Suprapubic skin (tissue), 4 donors: ENCODE measurements around the gene FADS6. TPM values are rescaled to one million over a fixed set of nuclear protein-coding genes. Genes with fewer than 3 reads are reported as not detected.

Experiments used
- DNase-seq, 2 donors: peaks; one replicate each; pipeline ENCODE4 v3.0.0-alpha.2; 2019; ENCODE audit warnings: low spot score in 2 of 2
- H3K27ac ChIP-seq: fragments of 200-600 bp; sonication (generic); one replicate; pipeline ENCODE4 v1.5.1; 2019
- H3K27me3 ChIP-seq: fragments of 200-600 bp; sonication (generic); one replicate; pipeline ENCODE4 v1.5.1; 2019
- H3K36me3 ChIP-seq: fragments of 200-600 bp; sonication (generic); one replicate; pipeline ENCODE4 v1.5.1; 2019
- H3K4me1 ChIP-seq: fragments of 200-600 bp; sonication (generic); one replicate; pipeline ENCODE4 v1.5.1; 2019
- H3K4me3 ChIP-seq: fragments of 200-600 bp; sonication (generic); one replicate; pipeline ENCODE4 v1.5.1; 2019; ENCODE audit warnings: mild to moderate bottlenecking
- H3K9me3 ChIP-seq: fragments of 200-600 bp; sonication (generic); one replicate; pipeline ENCODE4 v1.5.1; 2019
- EP300 ChIP-seq: sonication (generic); formaldehyde crosslinking; IDR thresholded peaks from one replicate; pipeline ENCODE4 v1.6.1; 2017; ENCODE audit warnings: antibody characterized with exemption
- POLR2A ChIP-seq, 2 donors: fragments of 450-650 bp; IDR thresholded peaks; one replicate each; pipeline ENCODE4 v1.6.1; 2017; ENCODE audit warnings: antibody characterized with exemption in 2 of 2, mild to moderate bottlenecking in 2 of 2, moderate library complexity in 2 of 2
- POLR2AphosphoS5 ChIP-seq, 3 donors: sonication (generic); formaldehyde crosslinking; IDR thresholded peaks; one replicate each; pipeline ENCODE4 v1.6.1; 2017; ENCODE audit warnings: antibody characterized with exemption in 3 of 3
- WGBS: methylation state at CpG from one replicate; pipeline ENCODE4 v1.1.5; 2018; 5-methylcytosine and 5-hydroxymethylcytosine counted together
- total RNA-seq, 4 donors: library from RNA; depleted of rRNA; stranded (reverse); fragments of >200 nt; gene quantifications; one replicate each; pipeline ENCODE4 v1.1.0, GENCODE V29; 2016
- TF ChIP-seq, protein P1 (sequence below), 2 donors: fragments of 200-600 bp in 1 of 2; fragments of 450-650 bp in 1 of 2; sonication (generic) in 1 of 2; IDR thresholded peaks; one replicate each; pipeline ENCODE4 v1.5.1; 2016 to 2019; ENCODE audit warnings: antibody characterized with exemption in 2 of 2, mild to moderate bottlenecking in 1 of 2, moderate library complexity in 1 of 2

FADS6 gene, protein sequence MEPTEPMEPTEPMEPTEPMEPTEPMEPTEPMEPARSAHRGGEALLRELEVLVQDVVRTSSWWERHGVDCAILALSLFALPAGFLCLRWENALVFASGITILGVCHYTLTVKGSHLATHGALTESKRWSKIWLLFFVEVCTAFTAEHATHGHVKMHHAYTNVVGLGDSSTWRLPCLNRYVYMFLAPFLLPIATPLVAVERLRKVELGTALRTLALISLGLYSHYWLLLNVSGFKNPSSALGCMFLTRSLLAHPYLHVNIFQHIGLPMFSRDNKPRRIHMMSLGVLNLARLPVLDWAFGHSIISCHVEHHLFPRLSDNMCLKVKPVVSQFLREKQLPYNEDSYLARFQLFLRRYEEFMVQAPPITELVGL
- 10 to 100 TPM in 2 of 4 donors, 1 to 10 TPM in 2; 4.9 to 11.6 (median 8.1) TPM for total RNA-seq

DNA sequence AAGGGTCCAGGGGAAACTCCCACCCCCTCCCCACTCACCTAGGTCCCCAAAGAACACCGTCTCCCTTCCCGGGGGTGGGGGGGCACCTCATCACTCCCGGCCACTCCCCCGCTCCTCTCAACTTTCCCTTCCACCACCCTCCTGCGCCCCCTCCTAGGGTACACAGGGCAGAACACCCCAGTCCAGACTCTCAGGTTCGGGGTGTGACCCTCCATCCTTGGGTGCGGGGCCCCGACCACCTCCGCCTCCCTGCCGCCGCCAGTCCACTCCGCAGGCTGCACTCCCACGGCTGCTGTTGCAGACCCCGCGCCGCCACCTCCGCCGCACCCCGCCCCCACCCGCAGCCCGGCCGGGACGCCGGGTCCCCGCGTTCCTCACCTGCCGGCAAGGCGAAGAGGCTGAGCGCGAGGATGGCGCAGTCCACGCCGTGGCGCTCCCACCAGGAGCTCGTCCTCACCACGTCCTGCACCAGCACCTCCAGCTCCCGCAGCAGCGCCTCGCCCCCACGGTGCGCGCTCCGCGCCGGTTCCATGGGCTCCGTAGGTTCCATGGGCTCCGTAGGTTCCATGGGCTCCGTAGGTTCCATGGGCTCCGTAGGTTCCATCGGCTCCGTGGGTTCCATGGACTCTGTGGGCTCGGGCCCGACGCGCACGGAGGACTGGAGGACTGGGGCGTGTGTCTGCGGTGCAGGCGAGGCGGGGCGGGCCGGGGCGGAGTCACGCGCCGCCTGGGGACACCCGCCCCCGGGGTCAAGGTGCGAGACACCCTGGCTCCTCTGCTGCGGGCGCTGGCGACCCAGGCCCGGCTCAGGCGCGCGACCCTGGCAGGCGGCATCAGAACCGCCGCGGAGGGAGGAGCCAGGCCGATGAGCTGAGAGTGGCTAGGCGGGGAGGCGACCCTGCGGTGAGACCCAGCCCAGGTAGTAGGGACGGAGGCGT is at the start of gene FADS6:
Gene FADS6, minus strand, starts transcription at position 660 of the 938 bp plus-strand sequence. Its CDS starts 38 bp downstream, at position 622.
- no peaks in the 10 kb centered on the region for H3K9me3 ChIP-seq
- 12% methylated on average over 19 of the region's 86 CpGs for WGBS

DNA sequence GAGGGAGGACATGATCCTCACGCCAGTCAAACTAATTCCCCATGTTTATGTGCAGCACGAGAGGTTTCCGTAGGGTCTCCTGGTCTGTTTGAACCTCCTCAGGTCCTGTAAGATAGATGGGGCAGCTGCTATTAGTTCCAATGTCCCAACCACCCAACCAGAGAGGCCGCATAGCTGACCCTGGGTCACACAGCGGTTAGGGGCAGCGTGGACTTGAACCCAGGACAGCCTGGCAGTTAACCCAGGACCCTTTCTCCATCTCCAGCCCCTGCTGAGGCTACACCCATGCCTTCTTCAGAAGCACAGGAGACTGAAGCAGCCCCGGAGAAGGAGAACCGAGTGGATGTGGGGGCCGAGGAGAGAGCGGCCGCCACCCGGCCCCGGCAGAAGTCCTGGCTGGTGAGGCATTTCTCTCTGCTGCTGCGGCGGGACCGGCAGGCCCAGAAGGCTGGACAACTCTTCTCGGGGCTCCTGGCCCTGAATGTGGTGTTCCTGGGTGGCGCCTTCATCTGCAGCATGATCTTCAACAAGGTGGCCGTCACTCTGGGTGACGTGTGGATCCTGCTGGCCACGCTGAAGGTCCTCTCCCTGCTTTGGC is 47.8 kb upstream of the FADS6 start:
- Histone ChIP-seq H3K4me1 (peaks cover 6% of the 10 kb centered on the region), H3K27me3 (peaks cover 45% of the 10 kb centered on the region), H3K9me3 (no peaks in the 10 kb centered on the region), H3K4me3 (no peak overlapping the region), H3K36me3 (no peaks in the 10 kb centered on the region), H3K27ac (no peak overlapping the region)
- WGBS, result 87% methylated on average over 15 of the region's 21 CpGs
- no peak for DNase-seq
- TF ChIP-seq EP300, result no peak
- TF ChIP-seq POLR2AphosphoS5 (IDR thresholded peaks at IDR 0.05), result no peak
- TF ChIP-seq, protein P1, sequence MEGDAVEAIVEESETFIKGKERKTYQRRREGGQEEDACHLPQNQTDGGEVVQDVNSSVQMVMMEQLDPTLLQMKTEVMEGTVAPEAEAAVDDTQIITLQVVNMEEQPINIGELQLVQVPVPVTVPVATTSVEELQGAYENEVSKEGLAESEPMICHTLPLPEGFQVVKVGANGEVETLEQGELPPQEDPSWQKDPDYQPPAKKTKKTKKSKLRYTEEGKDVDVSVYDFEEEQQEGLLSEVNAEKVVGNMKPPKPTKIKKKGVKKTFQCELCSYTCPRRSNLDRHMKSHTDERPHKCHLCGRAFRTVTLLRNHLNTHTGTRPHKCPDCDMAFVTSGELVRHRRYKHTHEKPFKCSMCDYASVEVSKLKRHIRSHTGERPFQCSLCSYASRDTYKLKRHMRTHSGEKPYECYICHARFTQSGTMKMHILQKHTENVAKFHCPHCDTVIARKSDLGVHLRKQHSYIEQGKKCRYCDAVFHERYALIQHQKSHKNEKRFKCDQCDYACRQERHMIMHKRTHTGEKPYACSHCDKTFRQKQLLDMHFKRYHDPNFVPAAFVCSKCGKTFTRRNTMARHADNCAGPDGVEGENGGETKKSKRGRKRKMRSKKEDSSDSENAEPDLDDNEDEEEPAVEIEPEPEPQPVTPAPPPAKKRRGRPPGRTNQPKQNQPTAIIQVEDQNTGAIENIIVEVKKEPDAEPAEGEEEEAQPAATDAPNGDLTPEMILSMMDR (IDR thresholded peaks at IDR 0.05), result no peak
- TF ChIP-seq POLR2A (IDR thresholded peaks at IDR 0.05), result no peak

More for the DNA sequence above, at the start of gene FADS6:
- H3K27me3 ChIP-seq, result peaks cover 46% of the 10 kb centered on the region
- H3K4me1 ChIP-seq, result peaks cover 15% of the 10 kb centered on the region
- peak within 1 kb of the TSS; percentile 54 for H3K4me3 ChIP-seq
- H3K36me3 ChIP-seq, result no peaks in the 10 kb centered on the region
- TF ChIP-seq, protein P1 (IDR thresholded peaks at IDR 0.05), result no peak
- no peak for TF ChIP-seq POLR2AphosphoS5 (IDR thresholded peaks at IDR 0.05)
- TF ChIP-seq EP300, result no peak
- no peak for DNase-seq
- H3K27ac ChIP-seq, result no peak within 1 kb of the TSS

DNA sequence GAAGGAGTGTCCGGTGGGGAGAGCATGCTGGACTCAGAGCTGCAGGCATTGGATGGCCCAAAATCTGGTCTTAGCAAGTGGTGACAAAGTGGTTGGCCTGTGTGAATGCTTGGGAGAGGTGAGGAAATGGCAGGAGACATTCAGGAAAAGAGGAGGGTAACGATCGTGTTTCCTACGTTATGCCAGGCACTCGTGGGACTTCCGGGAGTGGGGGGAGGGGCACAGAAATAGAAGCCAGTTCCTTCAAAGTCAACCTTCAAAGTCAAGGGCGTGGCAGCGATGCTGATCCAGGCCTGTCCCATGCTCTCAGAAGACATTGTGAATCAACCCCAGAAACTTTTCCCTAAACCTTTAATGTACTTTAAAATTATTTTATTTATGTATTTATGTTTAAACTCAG is 46.1 kb upstream of the FADS6 start:
- H3K36me3 ChIP-seq, result no peaks in the 10 kb centered on the region
- peaks cover 16% of the 10 kb centered on the region for H3K4me1 ChIP-seq
- no peak overlapping the region for H3K27ac ChIP-seq
- WGBS, result 43% methylated on average over 8 of the region's 8 CpGs
- peaks cover 62% of the 10 kb centered on the region for H3K27me3 ChIP-seq
- no peaks in the 10 kb centered on the region for H3K9me3 ChIP-seq
- TF ChIP-seq EP300, result no peak
- no peak for DNase-seq
- no peak overlapping the region for H3K4me3 ChIP-seq

DNA sequence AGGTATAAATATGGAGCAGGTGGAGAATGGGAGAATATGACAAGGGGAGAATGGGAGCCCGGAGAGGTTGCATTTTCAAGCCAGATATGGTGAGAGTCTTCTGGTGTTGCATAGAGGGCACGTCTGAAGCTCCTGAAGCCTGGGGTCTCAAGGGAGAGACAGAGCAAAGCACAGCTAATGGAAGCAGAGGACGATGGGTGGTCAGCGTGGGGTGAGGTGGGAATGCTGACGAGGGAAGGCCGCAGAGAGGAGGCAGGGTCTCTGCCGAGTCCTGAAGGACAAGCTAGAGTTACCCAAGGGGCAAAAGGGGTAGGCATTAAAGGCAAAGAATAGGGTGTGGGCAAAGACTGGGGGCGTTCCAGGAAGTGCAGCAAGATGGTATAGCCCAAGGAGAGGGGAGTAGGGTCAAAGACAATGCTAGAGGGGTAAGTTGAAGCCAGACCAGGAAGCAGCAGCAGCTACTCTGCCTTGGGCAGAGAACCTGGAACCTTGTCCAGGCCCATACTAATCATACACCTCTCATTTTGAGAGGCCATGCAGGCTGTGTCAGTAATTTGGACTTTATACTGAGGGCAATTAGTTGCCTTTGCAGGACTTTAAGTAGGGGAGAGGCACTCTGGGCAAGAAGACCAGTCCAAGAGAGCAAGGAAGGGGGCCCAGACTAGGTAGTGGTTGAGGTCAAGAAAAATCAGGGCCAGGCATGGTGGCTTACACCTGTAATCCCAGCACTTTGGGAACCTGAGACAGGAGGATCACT is 44.9 kb upstream of the FADS6 start:
- H3K9me3 ChIP-seq, result no peaks in the 10 kb centered on the region
- peaks cover 11% of the 10 kb centered on the region for H3K4me1 ChIP-seq
- no peak overlapping the region for H3K27ac ChIP-seq
- H3K27me3 ChIP-seq, result peaks cover 67% of the 10 kb centered on the region
- 71% methylated on average over 8 of the region's 8 CpGs for WGBS
- DNase-seq, result no peak
- H3K4me3 ChIP-seq, result no peak overlapping the region
- no peak for TF ChIP-seq EP300
- TF ChIP-seq, protein P1 (IDR thresholded peaks at IDR 0.05), result no peak
- TF ChIP-seq POLR2A (IDR thresholded peaks at IDR 0.05), result no peak
- no peak for TF ChIP-seq POLR2AphosphoS5 (IDR thresholded peaks at IDR 0.05)
- no peaks in the 10 kb centered on the region for H3K36me3 ChIP-seq
